Measurements from ENCODE around the gene ZNF488. TPM values are rescaled to one million over a fixed set of nuclear protein-coding genes. Genes with fewer than 3 reads are reported as not detected.

Gene ZNF488
- polyA plus RNA-seq, 2 of the 4 experiments (the other 2 are of a cell fraction), result 4.0 to 8.3 TPM

- ChIA-PET POLR2A (no interaction called here), CTCF (interaction anchor here (1.6 kb wide), 1 partner anchor 32 kb away, joined by 3 read pairs; no protein-coding TSS in a partner anchor)
- no peak for DNase-seq (ENCODE audit: low read depth in 1 of 2, low spot score in 1 of 2)
- H3K27ac ChIP-seq, result peak overlapping the region in 1 of 2 experiments; percentile 66; a peak in 3 of 6 replicates
- no peak overlapping the region for H3K4me2 ChIP-seq
- no peak for ATAC-seq
- no peak for FAIRE-seq
- no peak overlapping the region for H3K4me3 ChIP-seq
- no peak for TF ChIP-seq POLR2AphosphoS2 (conservative IDR thresholded peaks at IDR 0.05; ENCODE audit: low read length)
- no peak for TF ChIP-seq HOXB5 (CRISPR knock-in tag; IDR thresholded peaks at IDR 0.05)
- no peak for TF ChIP-seq ZNF302 (CRISPR knock-in tag; IDR thresholded peaks at IDR 0.05)
- TF ChIP-seq NPAS2 (CRISPR knock-in tag; IDR thresholded peaks at IDR 0.05; ENCODE audit: borderline replicate concordance), result no peak
- no peak for TF ChIP-seq TP53 (CRISPR knock-in tag; IDR thresholded peaks at IDR 0.05)
- no peak for TF ChIP-seq MYC (IDR thresholded peaks at IDR 0.05; ENCODE audit: borderline replicate concordance, low read length)
- TF ChIP-seq MAZ (IDR thresholded peaks at IDR 0.05; ENCODE audit: borderline replicate concordance, low read depth, low read length), result no peak
- no peak for TF ChIP-seq NR3C1 (IDR thresholded peaks at IDR 0.05)
- no peak for TF ChIP-seq EHF (CRISPR knock-in tag; IDR thresholded peaks at IDR 0.05)
- no peak for TF ChIP-seq JUN (IDR thresholded peaks at IDR 0.05)
- TF ChIP-seq EP300 (IDR thresholded peaks at IDR 0.05), result no peak
- no peak for TF ChIP-seq CBX2 (IDR thresholded peaks at IDR 0.05; ENCODE audit: borderline replicate concordance, low read depth)
- TF ChIP-seq FOSB (CRISPR knock-in tag; IDR thresholded peaks at IDR 0.05), result no peak
- no peak for TF ChIP-seq HOXB13 (CRISPR knock-in tag; IDR thresholded peaks at IDR 0.05; ENCODE audit: low read depth)
- TF ChIP-seq, protein P1, sequence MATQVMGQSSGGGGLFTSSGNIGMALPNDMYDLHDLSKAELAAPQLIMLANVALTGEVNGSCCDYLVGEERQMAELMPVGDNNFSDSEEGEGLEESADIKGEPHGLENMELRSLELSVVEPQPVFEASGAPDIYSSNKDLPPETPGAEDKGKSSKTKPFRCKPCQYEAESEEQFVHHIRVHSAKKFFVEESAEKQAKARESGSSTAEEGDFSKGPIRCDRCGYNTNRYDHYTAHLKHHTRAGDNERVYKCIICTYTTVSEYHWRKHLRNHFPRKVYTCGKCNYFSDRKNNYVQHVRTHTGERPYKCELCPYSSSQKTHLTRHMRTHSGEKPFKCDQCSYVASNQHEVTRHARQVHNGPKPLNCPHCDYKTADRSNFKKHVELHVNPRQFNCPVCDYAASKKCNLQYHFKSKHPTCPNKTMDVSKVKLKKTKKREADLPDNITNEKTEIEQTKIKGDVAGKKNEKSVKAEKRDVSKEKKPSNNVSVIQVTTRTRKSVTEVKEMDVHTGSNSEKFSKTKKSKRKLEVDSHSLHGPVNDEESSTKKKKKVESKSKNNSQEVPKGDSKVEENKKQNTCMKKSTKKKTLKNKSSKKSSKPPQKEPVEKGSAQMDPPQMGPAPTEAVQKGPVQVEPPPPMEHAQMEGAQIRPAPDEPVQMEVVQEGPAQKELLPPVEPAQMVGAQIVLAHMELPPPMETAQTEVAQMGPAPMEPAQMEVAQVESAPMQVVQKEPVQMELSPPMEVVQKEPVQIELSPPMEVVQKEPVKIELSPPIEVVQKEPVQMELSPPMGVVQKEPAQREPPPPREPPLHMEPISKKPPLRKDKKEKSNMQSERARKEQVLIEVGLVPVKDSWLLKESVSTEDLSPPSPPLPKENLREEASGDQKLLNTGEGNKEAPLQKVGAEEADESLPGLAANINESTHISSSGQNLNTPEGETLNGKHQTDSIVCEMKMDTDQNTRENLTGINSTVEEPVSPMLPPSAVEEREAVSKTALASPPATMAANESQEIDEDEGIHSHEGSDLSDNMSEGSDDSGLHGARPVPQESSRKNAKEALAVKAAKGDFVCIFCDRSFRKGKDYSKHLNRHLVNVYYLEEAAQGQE (IDR thresholded peaks at IDR 0.05), result no peak
- no peak for TF ChIP-seq HEYL (CRISPR knock-in tag; IDR thresholded peaks at IDR 0.05)
- TF ChIP-seq FOSL2 (IDR thresholded peaks at IDR 0.05), result no peak
- TF ChIP-seq FOSL2 (CRISPR knock-in tag; IDR thresholded peaks at IDR 0.05), result no peak
- peaks cover 9% of the 10 kb centered on the region; the same call in 2 of the 3 replicates for H3K9me3 ChIP-seq
- 91% methylated on average over 6 of the region's 6 CpGs for WGBS (ENCODE audit: missing lambda C conversion rate)
- peaks cover 17% of the 10 kb centered on the region for H3K4me1 ChIP-seq
Measured at GRCh38 chr10:47397256-47397655, 13.2 kb upstream of the ZNF488 start.

DNA sequence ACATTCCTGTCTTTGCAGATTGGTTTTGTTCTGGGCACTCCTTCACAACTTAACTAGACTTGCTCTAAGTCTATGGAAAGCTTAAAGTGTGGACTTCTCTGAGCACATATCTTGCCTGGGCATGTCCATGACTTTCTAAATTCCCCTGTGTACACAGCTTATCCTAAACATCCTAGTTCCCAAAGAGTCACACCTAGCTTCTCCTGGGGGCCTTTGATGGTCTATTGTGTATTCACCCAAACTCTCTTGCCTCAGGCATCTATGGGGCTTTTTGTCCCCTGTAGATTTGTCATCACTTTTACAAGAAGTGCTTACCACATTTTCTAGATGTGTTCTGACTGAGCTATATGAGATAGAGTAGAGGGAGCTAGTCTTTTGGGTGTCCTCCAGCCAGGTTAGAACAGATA lies 12.2 kb upstream of the ZNF488 start:
- FAIRE-seq (no peak), ATAC-seq (no peak), DNase-seq (ENCODE audit: low read depth in 1 of 2, low spot score in 1 of 2) (no peak)
- ChIA-PET POLR2A (interaction anchor here (1.3 to 1.4 kb wide), 2 partner anchors 10 to 12 kb away, joined by 3 to 4 read pairs; partner anchors contain the start of gene ZNF488), CTCF (interaction anchor here (0.6 to 1.6 kb wide), 3 partner anchors 12 to 19 kb away, joined by 3 to 4 read pairs (median 4); partner anchors contain the start of gene ZNF488)
- H3K4me1 ChIP-seq, result peaks cover 12% of the 10 kb centered on the region
- peaks cover 9% of the 10 kb centered on the region; the same call in 2 of the 3 replicates for H3K9me3 ChIP-seq
- no peak overlapping the region for H3K4me3 ChIP-seq
- 0 out of 3 replicates have a peak overlapping the region, but pooled peaks have one; percentile 17 for H3K4me2 ChIP-seq
- TF ChIP-seq JUNB (IDR thresholded peaks at IDR 0.05) (no peak), POLR2A (IDR thresholded peaks at IDR 0.05; ENCODE audit: low read length) (no peak), FOXS1 (CRISPR knock-in tag; IDR thresholded peaks at IDR 0.05) (no peak), ZC3H11A (IDR thresholded peaks at IDR 0.05) (no peak), HOXB13 (CRISPR knock-in tag; IDR thresholded peaks at IDR 0.05; ENCODE audit: low read depth) (no peak), MAZ (IDR thresholded peaks at IDR 0.05; ENCODE audit: borderline replicate concordance, low read depth, low read length) (no peak), CEBPB (IDR thresholded peaks at IDR 0.05) (no peak), TFCP2L1 (CRISPR knock-in tag; IDR thresholded peaks at IDR 0.05) (no peak), JUN (IDR thresholded peaks at IDR 0.05) (no peak), CBX8 (IDR thresholded peaks at IDR 0.05) (no peak), HDAC2 (IDR thresholded peaks at IDR 0.05) (no peak), PBX3 (IDR thresholded peaks at IDR 0.05) (no peak), CHD2 (IDR thresholded peaks at IDR 0.05; ENCODE audit: low read length, partially characterized antibody) (no peak), SMC3 (IDR thresholded peaks at IDR 0.05) (no peak), ZSCAN20 (CRISPR knock-in tag; IDR thresholded peaks at IDR 0.05) (no peak)
- TF ChIP-seq, protein P2, sequence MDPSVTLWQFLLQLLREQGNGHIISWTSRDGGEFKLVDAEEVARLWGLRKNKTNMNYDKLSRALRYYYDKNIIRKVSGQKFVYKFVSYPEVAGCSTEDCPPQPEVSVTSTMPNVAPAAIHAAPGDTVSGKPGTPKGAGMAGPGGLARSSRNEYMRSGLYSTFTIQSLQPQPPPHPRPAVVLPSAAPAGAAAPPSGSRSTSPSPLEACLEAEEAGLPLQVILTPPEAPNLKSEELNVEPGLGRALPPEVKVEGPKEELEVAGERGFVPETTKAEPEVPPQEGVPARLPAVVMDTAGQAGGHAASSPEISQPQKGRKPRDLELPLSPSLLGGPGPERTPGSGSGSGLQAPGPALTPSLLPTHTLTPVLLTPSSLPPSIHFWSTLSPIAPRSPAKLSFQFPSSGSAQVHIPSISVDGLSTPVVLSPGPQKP (IDR thresholded peaks at IDR 0.05; ENCODE audit: low read depth, low read length), result no peak
- peak overlapping the region; percentile 46 to 66 for H3K27ac ChIP-seq

Measured in A549 (cell line).